ENCODE measurements around the gene EML4.
"Not testable (repeated sequence)": the region's sequence is repeated elsewhere in the genome, so short reads cannot be mapped to it uniquely, and the experiment has no call there.

The EML4 gene

DNA sequence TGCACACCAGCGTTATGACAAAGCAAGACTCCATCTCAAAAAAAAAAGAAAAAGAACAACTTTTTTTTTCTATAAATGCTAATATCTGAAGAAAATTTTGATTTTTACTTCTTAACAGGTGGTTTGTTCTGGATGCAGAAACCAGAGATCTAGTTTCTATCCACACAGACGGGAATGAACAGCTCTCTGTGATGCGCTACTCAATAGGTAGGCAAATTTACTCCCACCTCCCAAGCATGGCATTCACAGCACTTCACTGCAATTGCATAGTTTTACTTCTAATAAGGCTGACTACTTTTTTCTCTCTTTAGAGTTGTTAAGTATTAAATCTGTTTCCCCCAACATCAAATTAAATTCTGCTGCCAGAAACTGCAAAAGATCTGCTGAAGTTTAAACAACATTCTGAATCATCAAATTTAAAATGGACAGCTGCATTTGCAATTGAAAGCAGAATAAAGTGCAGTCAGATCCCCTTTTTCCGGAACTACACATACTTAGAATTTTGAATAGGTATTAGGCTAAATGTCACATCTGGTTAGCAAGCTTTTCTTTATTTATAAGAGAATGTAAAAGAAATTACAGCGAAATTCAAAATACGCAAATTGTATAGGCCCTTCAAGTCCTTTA is 146.8 kb downstream of the EML4 start:
- no peak for DNase-seq

DNA sequence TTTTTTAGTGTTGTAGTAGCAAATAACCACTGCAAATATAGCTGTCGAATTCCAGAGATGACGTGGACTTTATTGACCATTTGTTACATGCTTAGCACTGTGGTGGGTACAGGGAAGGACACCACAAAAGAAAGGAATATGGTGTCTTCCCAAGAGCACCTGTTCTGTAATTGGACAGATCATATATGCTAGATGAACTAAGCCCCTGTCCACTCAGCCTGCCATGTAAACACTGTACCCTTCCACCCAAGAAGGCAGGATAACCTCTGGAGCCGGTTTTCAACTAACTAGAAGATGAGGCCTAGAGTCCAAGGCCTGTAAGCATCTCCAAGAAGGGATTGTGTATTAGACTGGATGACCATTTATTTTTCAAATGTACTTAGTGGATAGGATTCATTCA is 147.8 kb downstream of the EML4 start:
- DNase-seq, result no peak

DNA sequence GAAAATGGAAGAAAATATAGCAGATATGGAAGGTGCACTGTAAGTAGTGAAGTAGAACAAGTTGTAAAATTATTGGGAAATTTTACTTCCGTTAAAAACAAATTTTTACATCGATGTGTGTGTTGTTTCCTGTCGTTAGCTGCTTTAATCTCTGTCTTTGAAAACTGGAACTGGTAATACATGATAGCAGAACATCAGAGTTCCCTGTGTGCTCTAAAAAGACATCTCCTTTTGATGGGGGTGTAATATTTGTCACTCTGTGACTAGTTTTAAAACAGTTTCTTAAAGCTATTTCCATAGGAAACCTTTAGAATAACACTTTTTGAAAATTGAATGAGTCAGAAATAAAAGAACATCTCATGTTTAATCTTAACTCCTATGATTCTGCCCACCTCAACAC is 148.3 kb downstream of the EML4 start:
- DNase-seq, result no peak

DNA sequence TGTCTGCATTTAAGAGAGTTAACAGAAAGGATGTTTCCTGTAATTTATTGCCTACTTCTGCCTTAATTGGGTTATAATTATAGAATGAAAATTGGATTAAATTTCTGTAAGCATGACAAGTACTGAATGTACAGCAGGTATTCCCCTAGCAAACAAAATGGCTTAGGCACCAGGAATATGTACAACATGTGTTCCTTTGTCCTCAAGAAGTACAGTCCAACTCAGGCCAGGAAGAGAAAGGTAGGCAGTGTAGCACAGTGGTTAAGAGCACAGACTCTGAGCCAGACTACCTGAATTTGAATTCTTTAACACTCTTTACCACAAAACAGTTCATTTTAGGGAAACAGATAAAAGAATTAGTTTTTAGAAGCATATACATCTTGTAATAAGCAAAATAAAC is 148.8 kb downstream of the EML4 start:
- DNase-seq, result no peak

DNA sequence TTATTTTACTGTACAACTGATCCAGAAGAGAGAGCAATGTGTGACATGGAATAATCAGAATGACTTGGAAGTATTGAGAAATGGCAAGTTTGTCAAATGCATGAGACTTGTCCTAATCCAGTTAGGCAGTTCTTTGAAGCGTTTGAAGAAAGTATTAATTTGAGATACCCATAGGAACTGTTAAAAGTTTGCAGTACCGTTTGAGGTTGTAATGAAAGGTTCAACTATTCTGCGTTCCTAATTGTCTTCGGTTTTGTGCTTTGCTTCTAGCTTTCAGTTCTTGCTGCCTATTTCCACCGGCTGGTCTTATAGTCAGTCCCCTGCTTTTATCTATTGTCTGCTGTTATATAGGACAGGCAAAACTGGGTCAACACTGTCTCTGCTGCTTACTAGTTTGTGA is 150.1 kb downstream of the EML4 start:
- DNase-seq, result no peak

DNA sequence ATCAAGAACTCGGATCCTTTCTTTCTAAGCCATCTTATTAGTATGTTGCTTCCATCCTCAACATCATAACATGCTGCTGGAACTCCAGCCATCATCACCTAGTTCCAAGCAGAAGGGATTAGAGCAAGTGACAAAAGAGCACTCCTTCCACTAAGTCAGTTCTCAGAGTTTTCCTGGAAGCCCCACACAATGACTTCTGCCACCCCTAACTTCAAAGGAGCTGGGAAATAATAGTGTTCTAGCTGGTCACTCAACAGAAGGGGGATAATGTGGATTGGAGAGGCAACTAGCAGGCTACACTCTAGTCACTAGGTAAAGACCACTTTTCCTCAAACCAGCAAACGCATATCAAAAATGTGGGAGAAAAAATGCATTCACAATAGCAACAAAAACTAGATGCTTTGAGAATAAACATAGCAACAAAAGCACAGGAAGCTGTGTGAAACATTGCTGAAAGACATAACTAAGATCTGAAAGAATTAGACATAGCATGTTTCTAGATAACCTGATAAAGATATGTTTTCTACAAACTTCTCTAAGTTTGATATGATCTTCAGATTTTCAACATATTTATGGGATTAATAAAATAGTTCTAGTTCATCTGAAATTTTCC is 152.4 kb downstream of the EML4 start:
- DNase-seq, result no peak

DNA sequence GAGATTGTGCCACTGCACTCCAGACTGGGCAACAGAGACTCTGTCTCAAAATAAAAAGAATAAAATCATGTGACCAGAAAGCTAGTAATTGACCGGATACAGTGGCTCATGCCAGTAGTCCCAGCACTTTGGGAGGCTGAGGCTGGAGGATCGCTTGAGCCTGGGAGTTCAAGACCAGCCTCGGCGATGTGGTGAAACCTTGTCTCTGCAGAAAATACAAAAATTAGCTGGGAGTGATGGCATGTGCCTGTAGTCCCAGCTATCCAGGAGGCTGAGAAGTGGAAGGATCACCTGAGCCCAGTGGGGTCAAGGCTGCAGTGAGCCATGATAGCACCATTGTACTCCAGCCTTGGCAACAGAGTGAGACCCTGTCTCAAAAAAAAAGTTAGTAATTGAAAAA is 155.1 kb downstream of the EML4 start:
- DNase-seq, result no peak

DNA sequence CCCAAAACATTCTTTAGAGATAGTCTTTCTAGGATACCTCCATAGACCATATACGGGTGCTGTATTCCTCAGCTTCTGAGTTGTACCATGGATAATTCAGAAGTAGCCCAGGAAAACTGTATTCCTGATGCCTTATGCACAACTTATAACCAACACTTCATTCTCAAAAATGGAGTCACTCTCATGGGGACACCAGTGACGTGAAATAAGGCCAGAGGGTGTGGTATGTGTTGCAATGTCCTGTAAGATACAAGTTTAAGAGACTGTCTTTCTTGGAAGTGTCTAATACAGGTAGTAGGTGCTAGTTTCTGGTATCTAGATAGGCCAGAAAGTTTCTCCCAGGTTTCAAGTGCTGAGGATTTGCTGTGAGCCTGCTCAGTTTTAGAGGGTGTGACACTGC is 155.8 kb downstream of the EML4 start:
- no peak for DNase-seq

DNA sequence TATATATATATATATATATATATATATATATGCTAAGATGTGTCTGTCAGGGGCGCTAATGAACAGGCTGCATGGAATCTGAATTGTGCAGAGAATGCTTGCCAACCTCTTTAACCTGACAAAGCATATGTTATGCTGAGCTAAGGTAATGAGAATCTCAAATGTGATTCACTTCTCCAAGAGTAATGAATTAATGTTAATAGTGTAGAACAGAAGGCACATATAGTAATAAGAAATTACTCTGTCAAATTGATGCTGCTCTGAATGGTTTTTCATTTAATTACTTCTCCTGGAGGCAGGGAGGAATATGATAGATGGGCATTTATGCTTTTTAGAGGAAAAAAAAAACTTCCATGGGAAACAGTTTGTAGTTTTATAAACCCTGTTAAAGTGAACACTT is 156.5 kb downstream of the EML4 start:
- DNase-seq, result no peak

DNA sequence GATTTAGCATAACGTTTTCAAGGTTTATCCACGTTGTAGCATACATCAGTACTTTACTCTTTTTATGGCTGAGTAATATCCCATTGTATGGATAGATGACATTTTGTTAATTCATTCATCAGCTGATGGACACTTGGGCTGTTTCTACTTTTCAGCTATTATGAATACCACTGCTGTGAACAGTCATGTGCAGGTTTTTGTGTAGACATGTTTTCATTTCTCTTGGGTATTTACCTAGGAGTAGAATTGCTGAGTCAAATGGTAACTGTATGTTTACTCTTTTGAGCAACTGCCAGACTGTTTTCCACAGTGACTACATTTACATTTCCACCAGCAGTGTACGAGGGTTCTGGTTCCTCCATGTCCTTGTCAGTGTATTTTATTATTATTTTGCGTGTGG is 158.0 kb downstream of the EML4 start:
- no peak for DNase-seq

DNA sequence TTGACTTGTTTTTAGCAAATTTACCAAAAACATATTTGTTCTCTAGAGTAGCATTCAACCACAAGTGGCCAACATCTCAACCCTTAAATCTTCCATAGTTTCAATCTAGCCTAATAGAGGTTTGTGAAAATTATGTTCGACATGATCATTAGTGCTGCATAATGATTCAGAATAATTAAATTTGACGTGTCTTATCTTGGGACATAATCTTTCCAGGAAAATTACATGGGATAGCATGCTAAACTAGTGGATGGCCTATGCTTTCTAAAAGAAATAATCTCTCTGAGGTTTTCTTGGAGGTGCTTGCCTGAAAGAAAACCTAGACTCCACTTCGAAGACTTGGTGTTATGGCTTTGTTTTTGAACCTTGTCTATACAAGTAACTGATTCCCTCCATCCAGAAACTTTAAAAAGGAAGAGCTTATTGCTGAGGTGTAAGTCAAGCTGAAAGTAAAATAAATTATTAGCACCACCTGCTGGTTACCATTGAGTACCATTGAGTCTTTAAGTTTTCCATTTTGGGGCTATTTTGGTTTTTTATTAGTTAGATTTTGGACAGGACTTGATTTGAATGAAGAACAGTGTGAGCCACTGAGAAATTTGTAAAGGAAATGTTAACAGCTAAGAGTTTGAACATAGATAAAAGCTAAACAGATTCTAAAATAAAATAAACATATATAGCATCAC is 159.1 kb downstream of the EML4 start:
- no peak for DNase-seq

DNA sequence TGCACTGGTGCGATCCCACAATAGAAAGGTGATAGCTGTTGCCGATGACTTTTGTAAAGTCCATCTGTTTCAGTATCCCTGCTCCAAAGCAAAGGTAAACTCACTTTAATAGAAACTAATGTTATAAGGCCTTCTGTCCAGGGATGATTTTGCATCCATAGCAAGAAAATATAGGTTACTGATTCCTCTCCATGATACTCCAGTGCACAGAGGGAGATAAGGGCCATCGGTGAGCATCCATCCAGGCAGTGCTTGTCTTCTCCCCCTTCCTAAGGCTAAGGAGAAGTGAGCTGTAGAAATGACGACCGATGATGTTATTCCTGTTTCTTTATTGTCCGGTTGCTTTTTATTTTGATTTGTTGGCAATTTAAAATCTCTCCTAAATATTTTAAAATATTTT is 159.8 kb downstream of the EML4 start:
- no peak for DNase-seq

DNA sequence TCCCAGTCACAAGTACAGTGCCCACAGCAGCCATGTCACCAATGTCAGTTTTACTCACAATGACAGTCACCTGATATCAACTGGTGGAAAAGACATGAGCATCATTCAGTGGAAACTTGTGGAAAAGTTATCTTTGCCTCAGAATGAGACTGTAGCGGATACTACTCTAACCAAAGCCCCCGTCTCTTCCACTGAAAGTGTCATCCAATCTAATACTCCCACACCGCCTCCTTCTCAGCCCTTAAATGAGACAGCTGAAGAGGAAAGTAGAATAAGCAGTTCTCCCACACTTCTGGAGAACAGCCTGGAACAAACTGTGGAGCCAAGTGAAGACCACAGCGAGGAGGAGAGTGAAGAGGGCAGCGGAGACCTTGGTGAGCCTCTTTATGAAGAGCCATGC is 160.6 kb downstream of the EML4 start:
- no peak for DNase-seq

DNA sequence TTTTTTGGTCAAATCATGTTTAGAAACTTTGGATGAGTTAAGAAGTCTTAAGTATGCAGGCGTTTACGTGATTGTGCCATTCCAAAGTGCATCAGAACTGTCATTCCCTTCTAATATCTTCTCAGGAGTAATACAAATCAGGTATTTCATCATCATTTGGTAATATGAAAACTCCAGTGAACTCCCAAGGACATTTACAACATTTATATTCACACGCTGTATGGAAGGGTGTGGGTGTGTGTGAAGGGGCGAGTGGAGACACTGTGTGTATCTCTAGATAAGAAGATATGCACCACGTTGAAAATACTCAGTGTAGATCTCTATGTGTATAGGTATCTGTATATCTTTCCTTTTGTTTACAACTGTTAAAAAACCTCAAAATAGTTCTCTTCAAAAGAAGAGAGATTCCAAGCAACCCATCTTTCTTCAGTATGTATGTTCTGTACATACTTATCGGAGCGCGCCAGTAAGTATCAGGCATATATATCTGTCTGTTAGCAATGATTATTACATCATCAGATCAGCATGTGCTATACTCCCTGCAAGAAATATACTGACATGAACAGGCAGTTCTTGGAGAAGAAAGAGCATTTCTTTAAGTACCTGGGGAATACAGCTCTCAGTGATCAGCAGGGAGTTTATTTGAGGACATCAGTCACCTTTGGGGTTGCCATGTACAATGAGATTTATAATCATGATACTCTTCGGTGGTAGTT is 162.6 kb downstream of the EML4 start:
- no peak for DNase-seq

DNA sequence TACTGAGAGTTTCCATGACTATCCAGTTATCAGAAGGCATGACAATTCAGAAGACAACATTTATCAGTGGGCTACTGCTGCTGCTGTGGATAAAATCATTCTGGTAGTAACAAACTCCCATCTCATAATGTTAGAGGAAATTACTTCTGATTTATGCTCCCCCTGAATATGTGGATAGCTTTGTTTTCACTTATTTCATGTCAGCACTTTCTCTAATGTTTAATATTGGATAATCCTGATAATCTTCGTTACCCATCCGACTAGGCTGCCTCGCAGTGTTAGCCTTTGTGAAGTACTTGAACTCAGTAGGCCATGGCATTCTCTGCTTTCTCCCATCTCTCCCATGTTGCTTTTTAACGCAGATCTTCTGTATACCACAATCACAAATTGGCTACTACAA is 163.4 kb downstream of the EML4 start:
- no peak for DNase-seq

DNA sequence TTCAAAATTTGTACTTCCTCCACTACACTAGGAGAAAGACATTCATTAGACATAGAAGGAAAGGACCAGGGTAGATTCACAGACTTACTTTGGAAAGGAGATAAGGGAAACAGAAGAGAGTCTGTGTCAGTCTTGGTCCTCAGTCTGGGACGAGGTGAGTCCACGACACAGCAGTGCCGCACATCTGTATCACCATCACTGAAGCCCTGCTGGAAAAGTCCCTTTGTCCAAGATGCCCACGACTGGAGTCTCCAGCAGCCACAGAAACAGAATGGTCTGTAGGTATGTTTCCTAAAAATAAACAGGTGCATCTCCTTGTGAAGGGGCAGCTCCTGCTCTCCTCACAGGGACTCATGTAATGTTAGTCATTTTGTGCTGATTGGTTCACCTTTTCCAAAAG is 164.4 kb downstream of the EML4 start:
- DNase-seq, result no peak

DNA sequence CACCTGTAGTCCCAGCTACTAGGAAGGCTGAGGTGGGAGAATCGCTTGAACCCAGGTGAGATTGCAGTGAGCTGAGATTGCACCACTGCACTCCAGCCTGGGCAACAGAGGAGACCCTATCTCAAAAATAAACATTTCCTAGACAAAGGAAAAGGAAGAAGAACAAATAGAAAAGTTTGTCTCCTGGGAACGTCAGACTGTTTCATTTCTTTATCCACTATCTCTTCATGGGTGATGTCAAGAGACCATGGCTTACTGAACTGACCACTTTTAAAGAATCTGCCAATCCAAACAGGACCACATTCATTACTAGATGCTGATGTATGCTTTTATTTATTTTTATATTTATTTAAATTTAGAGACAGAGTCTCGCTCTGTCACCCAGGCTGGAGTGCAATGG is 165.1 kb downstream of the EML4 start:
- DNase-seq, result no peak

DNA sequence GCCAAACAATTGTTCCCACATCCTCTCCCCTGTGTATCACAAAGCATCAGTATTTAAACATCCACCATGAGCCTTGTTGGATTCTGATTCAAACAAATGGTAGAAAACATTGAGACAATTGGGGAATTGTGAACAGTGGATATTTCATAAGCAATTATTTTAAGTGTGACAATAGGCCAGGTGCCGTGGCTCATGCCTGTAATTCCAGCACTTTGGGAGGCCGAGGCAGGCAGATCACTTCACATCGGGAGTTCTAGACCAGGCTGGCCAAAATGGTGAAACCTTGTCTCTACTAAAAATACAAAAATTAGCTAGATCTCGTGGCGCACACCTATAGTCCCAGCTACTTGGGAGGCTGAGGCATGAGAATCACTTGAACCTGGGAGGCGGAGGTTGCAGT is 165.7 kb downstream of the EML4 start:
- not testable (repeated sequence) for DNase-seq

DNA sequence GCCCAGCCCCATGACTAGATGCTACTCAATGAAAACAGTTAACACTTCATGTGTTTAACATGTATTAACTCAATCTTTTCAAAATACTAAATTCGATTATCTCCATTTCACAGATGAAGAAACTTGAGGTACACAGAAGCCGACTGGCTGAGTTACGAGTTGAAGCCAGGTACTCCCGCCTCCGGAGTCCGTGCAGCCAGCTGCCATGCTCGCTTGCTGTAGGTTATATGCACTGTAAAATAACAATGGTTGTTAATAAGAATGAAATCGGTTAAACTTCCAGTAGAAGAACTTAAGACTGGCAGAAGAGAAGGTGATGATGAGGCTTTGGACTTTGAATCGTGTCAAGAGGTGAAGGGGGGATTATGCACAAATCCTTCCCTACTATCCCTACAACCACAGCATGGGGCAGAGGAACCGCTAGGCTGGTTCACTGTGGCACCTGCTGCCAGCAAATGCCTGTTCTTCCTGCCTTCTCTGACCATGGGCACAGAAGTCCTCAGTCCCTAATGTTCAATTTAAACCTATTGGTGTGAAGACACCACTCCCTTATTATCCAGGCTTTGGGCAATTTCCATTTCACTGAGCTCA is 166.5 kb downstream of the EML4 start:
- no peak for DNase-seq

DNA sequence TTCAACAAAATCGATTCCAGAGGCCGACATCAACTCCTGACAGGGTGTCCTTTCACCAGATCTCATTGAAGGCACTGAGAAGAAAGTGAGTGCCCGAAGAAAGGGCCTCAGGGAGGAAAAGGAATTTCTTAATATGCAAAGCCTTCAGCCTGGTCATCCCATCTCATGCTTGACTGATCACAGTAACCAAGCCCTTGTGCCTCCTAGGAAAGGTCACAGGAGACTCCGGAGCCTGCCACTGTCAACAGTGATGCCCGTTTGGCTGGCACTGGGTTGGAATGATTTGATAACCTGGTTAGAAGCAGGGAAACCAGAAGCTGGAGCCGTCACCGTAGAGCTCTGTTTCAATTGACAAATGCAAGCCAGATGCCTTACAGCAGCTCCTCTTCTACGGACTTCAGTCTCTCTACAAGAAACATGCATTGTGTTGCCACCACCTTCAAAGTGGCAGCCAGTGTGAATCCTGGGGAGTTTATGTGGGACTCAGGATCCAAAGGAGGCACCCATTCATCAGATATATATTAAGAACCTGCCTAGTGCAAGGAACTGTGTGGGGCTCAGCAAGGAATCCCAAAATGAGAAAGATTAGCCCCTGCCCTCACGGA is 167.3 kb downstream of the EML4 start:
- no peak for DNase-seq

DNA sequence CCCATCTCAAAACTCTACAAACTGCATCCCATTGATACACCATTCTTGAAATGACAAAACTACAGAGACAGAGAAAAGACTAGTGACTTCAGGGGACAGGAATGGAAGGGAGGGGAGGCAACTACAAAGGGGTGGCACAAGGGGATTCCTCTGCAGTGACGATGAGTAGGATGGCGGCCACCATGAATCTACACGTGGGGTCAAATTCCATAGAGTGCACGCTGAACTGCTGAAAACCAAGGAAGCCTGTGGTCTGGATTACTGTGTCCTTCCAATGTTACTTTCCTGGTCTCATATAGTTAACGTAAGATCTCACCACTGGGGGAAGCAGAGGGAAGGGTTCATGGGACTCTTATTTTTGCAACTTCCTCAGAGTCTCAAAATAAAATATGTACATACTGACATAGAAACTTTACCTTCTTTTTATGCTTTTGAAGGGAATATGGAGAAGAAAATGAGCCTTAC is 168.2 kb downstream of the EML4 start:
- no peak for DNase-seq

DNA sequence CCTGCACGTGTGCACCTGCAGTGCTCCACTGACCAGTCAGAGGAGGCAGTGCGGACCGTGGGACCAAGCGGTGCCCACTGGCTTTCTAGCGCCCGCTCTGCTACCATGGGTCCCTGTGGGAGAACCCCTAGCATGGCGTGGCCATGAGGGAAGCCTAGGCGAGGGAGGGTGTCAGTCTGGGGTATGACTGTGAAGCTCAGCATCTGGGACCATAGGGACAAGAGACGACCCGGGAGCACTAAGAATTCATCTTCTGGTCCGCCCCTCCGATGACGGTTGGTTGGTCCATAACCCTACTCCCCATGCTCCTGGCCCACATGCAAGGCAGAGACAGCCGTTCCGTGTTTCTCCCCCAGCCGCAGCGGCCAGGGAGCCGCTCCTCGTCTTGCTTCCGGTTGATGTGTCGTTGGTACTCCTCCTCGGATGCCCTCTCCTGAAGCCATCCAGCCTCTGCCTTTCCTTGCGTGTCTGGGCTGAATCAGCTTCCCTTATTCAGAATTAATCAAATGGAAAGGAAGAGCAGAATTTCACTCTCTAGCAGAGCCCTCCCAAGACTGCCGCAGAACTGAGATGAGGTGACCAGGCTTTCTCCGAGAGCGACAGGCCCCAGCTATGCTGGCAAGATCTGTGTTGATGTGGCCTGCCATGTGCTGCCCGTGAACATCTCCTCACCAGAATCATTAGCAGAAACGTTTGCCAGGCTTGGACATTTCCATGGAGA is 168.9 kb downstream of the EML4 start:
- no peak for DNase-seq
